ENCODE measurements around the gene DYNLRB1. TPM values are rescaled to one million over a fixed set of nuclear protein-coding genes. Genes with fewer than 3 reads are reported as not detected.

The DYNLRB1 gene
- total and polyA plus RNA-seq, 9 donors, result 67.9 to 133 (median 124) TPM

DNA sequence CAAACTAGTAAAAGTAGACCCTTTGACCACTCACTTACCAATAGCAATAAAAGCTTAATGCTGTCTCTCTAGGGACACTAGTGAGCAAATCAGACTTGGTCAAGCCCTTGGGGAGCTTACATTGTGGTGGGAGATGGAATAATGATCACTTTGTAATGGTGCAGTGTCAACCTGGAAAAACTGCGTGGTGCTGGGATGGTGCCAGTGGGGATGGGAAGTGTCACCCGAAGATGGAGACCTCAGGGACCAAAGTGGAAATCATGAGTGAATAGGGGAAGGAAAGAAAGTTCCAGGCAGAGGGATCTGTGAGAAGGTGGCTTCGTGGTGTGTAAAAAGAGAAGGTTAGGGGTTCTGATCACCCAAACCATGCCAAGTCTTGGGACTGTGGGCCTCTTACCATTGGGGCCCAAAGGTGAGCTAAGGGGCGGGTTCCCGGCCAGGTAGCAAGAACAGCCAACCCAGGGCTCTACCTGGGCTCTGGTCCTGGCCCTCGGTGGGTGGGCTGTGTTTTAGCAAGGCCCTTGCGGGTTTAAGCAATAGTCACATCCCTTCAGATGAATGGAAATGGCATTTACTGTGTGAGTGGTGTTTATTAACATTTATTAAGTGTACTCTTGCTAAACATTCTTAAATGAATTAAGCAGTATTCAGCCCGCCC is 15.5 kb downstream of the DYNLRB1 start:
- H3K9me3 ChIP-seq (replicated peaks; ENCODE audit: control insufficient read depth, low read depth, low read length), result no peaks in the 10 kb centered on the region
- 89% methylated on average over 3 of the region's 8 CpGs for WGBS (ENCODE audit: insufficient coverage)
- H3K27ac ChIP-seq (ENCODE audit: low read length), result no peak overlapping the region
- no peak for DNase-seq
- peaks cover 78% of the 10 kb centered on the region for H3K36me3 ChIP-seq (ENCODE audit: control insufficient read depth, insufficient read depth, low read length)
- no peak overlapping the region for H3K4me3 ChIP-seq (ENCODE audit: low read length)
- H3K27me3 ChIP-seq (ENCODE audit: control insufficient read depth, insufficient read depth, low read length), result no peaks in the 10 kb centered on the region
- peaks cover 13% of the 10 kb centered on the region for H3K4me1 ChIP-seq (ENCODE audit: control insufficient read depth, insufficient read depth, low read length)

DNA sequence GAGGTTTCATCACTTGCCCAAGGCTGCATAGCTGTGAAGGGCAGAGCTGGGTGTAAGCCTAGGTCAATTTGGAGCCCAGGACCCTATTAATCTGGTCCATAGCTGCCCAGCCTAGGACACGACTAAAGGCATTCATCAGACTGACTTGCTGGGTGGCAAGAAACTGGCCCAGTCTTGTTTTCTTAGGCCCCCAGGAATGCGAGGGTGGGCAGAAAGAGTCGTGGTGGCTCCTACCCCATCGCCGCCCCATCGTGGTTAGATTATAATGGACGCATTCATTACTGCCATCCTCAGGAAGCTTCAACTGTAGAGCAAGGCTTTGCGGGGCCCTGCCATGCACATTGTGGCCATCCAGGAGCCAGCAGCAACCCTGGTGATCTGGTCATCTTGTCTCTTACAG is 16.1 kb downstream of the DYNLRB1 start:
- Histone ChIP-seq H3K27ac (ENCODE audit: low read length) (no peak overlapping the region), H3K27me3 (ENCODE audit: control insufficient read depth, insufficient read depth, low read length) (no peaks in the 10 kb centered on the region), H3K4me3 (ENCODE audit: low read length) (no peak overlapping the region), H3K9me3 (replicated peaks; ENCODE audit: control insufficient read depth, low read depth, low read length) (no peaks in the 10 kb centered on the region), H3K4me1 (ENCODE audit: control insufficient read depth, insufficient read depth, low read length) (peaks cover 12% of the 10 kb centered on the region), H3K36me3 (ENCODE audit: control insufficient read depth, insufficient read depth, low read length) (peaks cover 77% of the 10 kb centered on the region)
- no peak for DNase-seq
- 88% methylated on average over 8 of the region's 8 CpGs for WGBS (ENCODE audit: insufficient coverage)

DNA sequence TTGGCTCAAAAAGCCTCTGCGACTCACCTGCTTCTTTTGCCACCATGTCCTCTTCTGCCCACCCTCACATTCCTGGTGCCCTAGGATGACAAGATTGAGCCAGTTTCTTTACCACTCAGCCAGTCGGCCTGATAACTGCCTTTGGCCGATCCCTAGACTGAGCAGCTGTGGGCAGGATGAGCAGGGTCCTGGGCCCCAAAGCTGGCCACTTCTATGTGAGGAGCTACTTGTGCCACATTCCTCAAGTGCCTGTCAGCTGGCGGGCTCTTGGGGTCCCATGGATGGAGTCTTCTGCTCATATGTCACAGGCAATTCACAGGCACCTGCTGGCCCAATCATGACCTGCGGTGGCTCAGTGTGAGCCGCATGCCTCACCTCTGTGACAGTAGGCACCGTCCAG is 16.5 kb downstream of the DYNLRB1 start:
- peaks cover 77% of the 10 kb centered on the region for H3K36me3 ChIP-seq (ENCODE audit: control insufficient read depth, insufficient read depth, low read length)
- no peak overlapping the region for H3K4me3 ChIP-seq (ENCODE audit: low read length)
- DNase-seq, result no peak
- WGBS (ENCODE audit: insufficient coverage), result 87% methylated on average over 7 of the region's 7 CpGs
- H3K4me1 ChIP-seq (ENCODE audit: control insufficient read depth, insufficient read depth, low read length), result peaks cover 12% of the 10 kb centered on the region
- H3K27me3 ChIP-seq (ENCODE audit: control insufficient read depth, insufficient read depth, low read length), result no peaks in the 10 kb centered on the region
- no peak overlapping the region for H3K27ac ChIP-seq (ENCODE audit: low read length)
- H3K9me3 ChIP-seq (replicated peaks; ENCODE audit: control insufficient read depth, low read depth, low read length), result no peaks in the 10 kb centered on the region

DNA sequence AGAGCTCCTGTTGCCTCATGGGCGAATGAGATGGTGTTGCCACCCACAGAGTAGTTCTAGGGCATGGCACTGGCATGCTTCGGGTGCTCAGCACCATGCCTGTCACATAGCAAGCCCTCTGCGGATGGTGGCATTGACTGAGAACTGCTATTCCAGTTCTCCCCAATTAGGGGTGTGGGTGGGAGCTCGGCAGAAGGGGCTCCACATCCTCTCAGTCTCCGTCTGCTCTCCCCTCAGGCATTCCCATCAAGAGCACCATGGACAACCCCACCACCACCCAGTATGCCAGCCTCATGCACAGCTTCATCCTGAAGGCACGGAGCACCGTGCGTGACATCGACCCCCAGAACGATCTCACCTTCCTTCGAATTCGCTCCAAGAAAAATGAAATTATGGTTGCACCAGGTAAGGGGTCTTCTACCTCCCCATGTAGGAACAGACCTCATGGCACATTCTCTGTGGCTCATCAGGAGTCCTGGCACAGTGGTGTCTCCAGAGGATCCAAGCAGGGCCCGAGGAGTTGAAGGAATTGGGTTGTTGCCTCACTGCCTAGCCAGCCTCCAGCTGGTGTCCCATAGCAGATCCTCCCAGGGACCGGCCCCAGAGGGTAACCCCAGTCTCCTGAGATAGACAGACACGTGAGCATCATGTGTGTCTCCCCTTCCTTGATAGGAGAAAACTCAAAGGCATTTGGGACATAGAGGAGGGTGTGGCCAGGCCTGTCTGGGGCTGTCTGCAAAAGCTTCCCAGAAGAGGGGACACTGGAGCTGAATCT is 18.4 kb downstream of the DYNLRB1 start:
- peaks cover 80% of the 10 kb centered on the region for H3K36me3 ChIP-seq (ENCODE audit: control insufficient read depth, insufficient read depth, low read length)

DNA sequence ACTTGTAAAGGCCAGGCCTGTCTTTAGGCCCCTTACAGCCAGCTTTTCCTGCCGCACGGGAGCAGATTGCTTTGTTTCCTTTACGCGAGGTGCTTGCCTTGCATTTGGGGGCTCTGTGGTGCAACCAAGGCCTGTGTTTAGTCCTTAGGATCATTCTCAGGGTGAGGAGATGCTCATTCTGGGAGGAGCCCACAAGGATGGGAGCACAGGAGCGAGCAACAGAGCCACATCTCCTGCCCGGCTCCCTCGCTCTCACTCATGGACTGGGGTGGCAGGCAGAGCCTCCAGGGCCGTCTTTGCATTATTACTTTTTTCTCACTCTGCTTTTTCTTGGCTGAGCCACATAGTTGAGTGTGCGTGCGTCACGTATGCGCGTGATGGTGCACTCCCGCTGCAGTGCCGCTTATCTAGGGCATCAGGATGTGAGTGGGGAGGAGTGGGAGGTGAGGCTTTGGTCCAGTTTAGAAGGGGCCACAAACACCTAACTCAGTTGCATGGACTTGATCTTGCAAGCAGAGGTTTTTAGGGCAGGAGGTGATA is 19.1 kb downstream of the DYNLRB1 start:
- Histone ChIP-seq H3K4me3 (ENCODE audit: low read length) (no peak overlapping the region), H3K9me3 (replicated peaks; ENCODE audit: control insufficient read depth, low read depth, low read length) (no peaks in the 10 kb centered on the region), H3K27me3 (ENCODE audit: control insufficient read depth, insufficient read depth, low read length) (no peaks in the 10 kb centered on the region), H3K27ac (ENCODE audit: low read length) (no peak overlapping the region), H3K36me3 (ENCODE audit: control insufficient read depth, insufficient read depth, low read length) (peaks cover 80% of the 10 kb centered on the region), H3K4me1 (ENCODE audit: control insufficient read depth, insufficient read depth, low read length) (peaks cover 12% of the 10 kb centered on the region)
- DNase-seq, result no peak
- WGBS (ENCODE audit: insufficient coverage), result 91% methylated on average over 7 of the region's 15 CpGs

More for the DNA sequence above, 18.4 kb downstream of the DYNLRB1 start:
- peaks cover 12% of the 10 kb centered on the region for H3K4me1 ChIP-seq (ENCODE audit: control insufficient read depth, insufficient read depth, low read length)
- no peaks in the 10 kb centered on the region for H3K27me3 ChIP-seq (ENCODE audit: control insufficient read depth, insufficient read depth, low read length)
- DNase-seq, result no peak
- H3K9me3 ChIP-seq (replicated peaks; ENCODE audit: control insufficient read depth, low read depth, low read length), result no peaks in the 10 kb centered on the region
- WGBS (ENCODE audit: insufficient coverage), result 91% methylated on average over 4 of the region's 15 CpGs
- H3K27ac ChIP-seq (ENCODE audit: low read length), result no peak overlapping the region
- no peak overlapping the region for H3K4me3 ChIP-seq (ENCODE audit: low read length)

DNA sequence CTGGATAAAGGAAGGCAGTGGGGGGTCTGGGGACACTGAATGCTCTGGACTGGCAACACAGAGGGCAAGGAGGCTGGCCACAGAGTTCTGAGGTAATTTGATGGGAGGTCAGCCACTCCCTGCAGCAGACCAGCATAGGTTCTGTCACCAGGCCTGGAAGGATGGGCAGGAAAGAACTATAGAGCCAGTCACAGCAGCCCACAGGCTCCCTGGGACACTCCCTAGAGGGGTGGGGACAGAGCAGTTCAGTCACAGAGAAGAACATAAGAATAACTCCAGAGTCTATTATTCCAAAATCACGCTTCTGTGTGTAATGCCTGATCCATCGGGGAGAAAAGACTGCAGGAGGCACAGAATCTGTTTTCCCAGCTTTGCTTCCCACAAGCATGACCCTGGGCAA is 19.6 kb downstream of the DYNLRB1 start:
- no peak overlapping the region for H3K4me3 ChIP-seq (ENCODE audit: low read length)
- no peaks in the 10 kb centered on the region for H3K9me3 ChIP-seq (replicated peaks; ENCODE audit: control insufficient read depth, low read depth, low read length)
- H3K27me3 ChIP-seq (ENCODE audit: control insufficient read depth, insufficient read depth, low read length), result no peaks in the 10 kb centered on the region
- no peak overlapping the region for H3K27ac ChIP-seq (ENCODE audit: low read length)
- peaks cover 80% of the 10 kb centered on the region for H3K36me3 ChIP-seq (ENCODE audit: control insufficient read depth, insufficient read depth, low read length)
- WGBS (ENCODE audit: insufficient coverage), result 100% methylated on average over 2 of the region's 2 CpGs
- DNase-seq, result no peak
- peaks cover 12% of the 10 kb centered on the region for H3K4me1 ChIP-seq (ENCODE audit: control insufficient read depth, insufficient read depth, low read length)

DNA sequence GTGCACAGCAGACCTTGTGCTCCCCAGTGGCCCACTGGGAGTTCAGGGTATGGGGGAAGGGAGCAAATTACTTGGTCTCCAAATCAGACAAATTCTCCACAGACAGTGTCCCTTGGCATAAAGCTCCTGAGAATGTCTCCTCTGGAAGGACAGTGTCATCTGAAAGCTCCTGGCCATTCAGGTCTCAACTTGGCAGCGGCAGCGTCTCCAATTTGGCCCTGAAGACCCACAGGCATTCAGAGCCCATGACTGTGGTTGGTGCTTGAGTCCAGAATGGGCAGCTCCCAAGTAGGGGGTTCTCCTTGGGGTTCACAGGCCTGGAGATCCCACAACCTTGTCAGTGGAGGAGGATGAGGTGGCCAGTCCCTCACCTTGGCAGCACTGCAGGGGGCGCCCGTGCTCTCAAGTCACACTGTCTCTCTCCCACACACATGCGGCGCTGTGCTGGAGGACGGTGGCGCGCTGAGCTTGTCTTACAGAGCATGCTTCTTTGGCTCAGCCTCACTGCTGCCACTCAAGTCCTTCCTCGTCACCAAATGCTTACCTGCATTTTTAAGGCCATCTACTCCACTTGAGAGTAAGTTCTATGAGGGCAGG is 20.7 kb downstream of the DYNLRB1 start:
- H3K36me3 ChIP-seq (ENCODE audit: control insufficient read depth, insufficient read depth, low read length), result peaks cover 78% of the 10 kb centered on the region
- peaks cover 9% of the 10 kb centered on the region for H3K4me1 ChIP-seq (ENCODE audit: control insufficient read depth, insufficient read depth, low read length)
- no peaks in the 10 kb centered on the region for H3K9me3 ChIP-seq (replicated peaks; ENCODE audit: control insufficient read depth, low read depth, low read length)
- 80% methylated on average over 4 of the region's 10 CpGs for WGBS (ENCODE audit: insufficient coverage)
- no peak overlapping the region for H3K27ac ChIP-seq (ENCODE audit: low read length)
- DNase-seq, result no peak
- H3K4me3 ChIP-seq (ENCODE audit: low read length), result no peak overlapping the region
- no peaks in the 10 kb centered on the region for H3K27me3 ChIP-seq (ENCODE audit: control insufficient read depth, insufficient read depth, low read length)

DNA sequence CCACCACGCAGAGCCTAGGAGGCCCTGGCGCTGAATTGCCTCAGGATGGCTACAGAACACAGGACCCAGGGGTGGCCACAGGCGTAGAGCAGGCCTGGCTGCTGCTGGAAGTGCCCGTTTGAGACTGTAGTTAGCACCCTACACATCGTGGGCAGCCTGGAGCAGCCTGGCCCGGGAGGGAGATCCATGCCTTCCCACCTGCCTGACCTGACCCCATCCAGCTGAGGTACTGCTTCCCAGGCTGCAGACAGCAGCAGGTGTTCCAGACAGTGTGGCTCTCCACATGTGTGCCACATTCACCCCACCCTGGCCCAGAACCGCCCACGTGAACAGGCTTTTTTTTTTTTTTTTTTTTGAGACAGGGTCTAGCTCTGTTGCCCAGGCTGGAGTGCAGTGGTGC is 21.4 kb downstream of the DYNLRB1 start:
- no peak overlapping the region for H3K4me3 ChIP-seq (ENCODE audit: low read length)
- peaks cover 81% of the 10 kb centered on the region for H3K36me3 ChIP-seq (ENCODE audit: control insufficient read depth, insufficient read depth, low read length)
- H3K4me1 ChIP-seq (ENCODE audit: control insufficient read depth, insufficient read depth, low read length), result peaks cover 1% of the 10 kb centered on the region
- no peaks in the 10 kb centered on the region for H3K27me3 ChIP-seq (ENCODE audit: control insufficient read depth, insufficient read depth, low read length)
- no peak overlapping the region for H3K27ac ChIP-seq (ENCODE audit: low read length)
- H3K9me3 ChIP-seq (replicated peaks; ENCODE audit: control insufficient read depth, low read depth, low read length), result no peaks in the 10 kb centered on the region
- DNase-seq, result no peak
- WGBS (ENCODE audit: insufficient coverage), result 90% methylated on average over 8 of the region's 8 CpGs

DNA sequence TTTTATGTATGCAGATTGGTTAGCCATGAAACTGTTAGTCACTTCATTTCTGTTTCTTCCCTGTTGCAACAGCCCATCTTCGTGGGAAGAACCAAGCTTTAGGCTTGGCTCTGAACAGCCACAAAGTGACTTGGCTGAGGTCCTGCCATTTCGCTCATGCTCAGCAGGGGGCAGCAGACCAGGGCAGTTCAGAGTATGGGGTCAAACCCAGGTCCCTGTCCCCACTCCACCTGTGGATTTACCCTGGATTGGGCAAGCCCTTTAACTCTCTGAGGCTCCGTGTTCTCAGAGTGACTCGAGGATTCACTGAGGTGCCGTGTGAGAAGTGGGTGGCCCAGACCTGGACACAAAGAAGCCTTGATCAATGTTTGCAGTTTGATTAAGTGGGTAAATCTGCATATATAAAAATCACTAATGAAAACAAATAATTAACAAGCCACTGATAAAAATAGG is 22.5 kb downstream of the DYNLRB1 start:
- H3K36me3 ChIP-seq (ENCODE audit: control insufficient read depth, insufficient read depth, low read length), result peaks cover 78% of the 10 kb centered on the region
- H3K4me3 ChIP-seq (ENCODE audit: low read length), result no peak overlapping the region
- H3K27me3 ChIP-seq (ENCODE audit: control insufficient read depth, insufficient read depth, low read length), result no peaks in the 10 kb centered on the region
- no peak overlapping the region for H3K27ac ChIP-seq (ENCODE audit: low read length)
- no peak for DNase-seq
- WGBS (ENCODE audit: insufficient coverage), result 41% methylated on average over 4 of the region's 5 CpGs
- no peaks in the 10 kb centered on the region for H3K4me1 ChIP-seq (ENCODE audit: control insufficient read depth, insufficient read depth, low read length)
- no peaks in the 10 kb centered on the region for H3K9me3 ChIP-seq (replicated peaks; ENCODE audit: control insufficient read depth, low read depth, low read length)

DNA sequence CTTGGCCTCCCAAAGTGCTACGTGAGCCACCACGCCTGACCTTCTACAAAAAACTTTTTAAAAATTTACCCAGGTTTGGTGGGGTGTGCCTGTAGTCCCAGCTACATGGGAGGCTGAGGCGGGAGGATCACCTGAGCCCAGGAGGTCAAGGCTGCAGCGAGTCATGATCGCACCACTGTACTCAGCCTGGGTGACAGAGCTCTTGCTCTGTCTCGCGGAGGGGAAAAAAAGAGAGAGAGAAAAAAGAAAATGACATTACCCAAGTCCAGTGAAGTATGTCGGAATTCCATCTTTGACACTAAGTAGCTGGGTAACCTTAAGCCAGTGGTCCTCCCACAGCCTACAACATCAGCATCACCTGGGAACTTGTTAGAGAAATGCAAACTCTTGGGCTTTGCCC is 23.5 kb downstream of the DYNLRB1 start:
- Histone ChIP-seq H3K9me3 (replicated peaks; ENCODE audit: control insufficient read depth, low read depth, low read length) (no peaks in the 10 kb centered on the region), H3K4me3 (ENCODE audit: low read length) (no peak overlapping the region), H3K27ac (ENCODE audit: low read length) (no peak overlapping the region), H3K27me3 (ENCODE audit: control insufficient read depth, insufficient read depth, low read length) (no peaks in the 10 kb centered on the region), H3K4me1 (ENCODE audit: control insufficient read depth, insufficient read depth, low read length) (peaks cover 4% of the 10 kb centered on the region), H3K36me3 (ENCODE audit: control insufficient read depth, insufficient read depth, low read length) (peaks cover 71% of the 10 kb centered on the region)
- DNase-seq, result no peak
- 100% methylated on average over 6 of the region's 8 CpGs for WGBS (ENCODE audit: insufficient coverage)

Data from muscle of leg (tissue), 11 donors.